Keratinocyte (primary cell): Measurements from ENCODE around the gene RASL10A. TPM values are rescaled to one million over a fixed set of nuclear protein-coding genes. Genes with fewer than 3 reads are reported as not detected.

ENCODE experiments used
- DNase-seq: peaks from one replicate; pipeline ENCODE4 v3.0.0-alpha.2; 2011; ENCODE audit warnings: low read depth, missing footprints, low spot score
- FAIRE-seq: peaks from 2 replicates; lab custom pipeline; 2011; peaks lifted over from hg19 to GRCh38; lab: Jason Lieb, UNC
- H2AFZ ChIP-seq: 2 replicates; pipeline ENCODE4 v1.6.0; 2012; ENCODE audit warnings: low read length, control low read depth, inconsistent platforms; ENCODE audit not compliant: control insufficient read depth
- H3K27ac ChIP-seq: 2 replicates; pipeline ENCODE4 v1.5.1; 2011; ENCODE audit warnings: low read length; ENCODE audit not compliant: control insufficient read depth, insufficient read depth
- H3K27me3 ChIP-seq: 3 replicates; pipeline ENCODE4 v1.6.0; 2011; ENCODE audit warnings: low read length; ENCODE audit not compliant: control insufficient read depth, insufficient read depth; ENCODE audit errors: extremely low read depth
- H3K36me3 ChIP-seq, 2 experiments: 2 replicates in 1 of 2; 3 replicates in 1 of 2; pipeline ENCODE4 v1.5.1; 2011; ENCODE audit warnings: low read length in 2 of 2, mild to moderate bottlenecking in 1 of 2; ENCODE audit not compliant: control insufficient read depth in 2 of 2, insufficient read depth in 2 of 2; ENCODE audit errors: extremely low read depth in 1 of 2
- H3K4me1 ChIP-seq: 3 replicates; pipeline ENCODE4 v1.5.1; 2011; ENCODE audit warnings: low read length; ENCODE audit not compliant: control insufficient read depth, insufficient read depth; ENCODE audit errors: extremely low read depth
- H3K4me2 ChIP-seq: 3 replicates; pipeline ENCODE4 v1.6.0; 2011; ENCODE audit warnings: low read depth, low read length; ENCODE audit not compliant: control insufficient read depth, insufficient read depth; ENCODE audit errors: extremely low read depth
- H3K4me3 ChIP-seq, 3 experiments: fragments of 200-600 bp in 1 of 3; sonication (generic) in 1 of 3; 2 replicates in 2 of 3; 3 replicates in 1 of 3; pipeline ENCODE4 v1.5.1; 2011 to 2016; ENCODE audit warnings: low read length in 3 of 3, mild to moderate bottlenecking in 3 of 3, control low read depth in 2 of 3, inconsistent platforms in 1 of 3, low read depth in 1 of 3, mixed read lengths in 1 of 3, mixed run types in 1 of 3, moderate library complexity in 1 of 3; ENCODE audit not compliant: control insufficient read depth in 2 of 3, insufficient read depth in 2 of 3; ENCODE audit errors: extremely low read depth in 1 of 3
- H3K79me2 ChIP-seq: 2 replicates; pipeline ENCODE4 v1.6.0; 2012; ENCODE audit warnings: low read length; ENCODE audit not compliant: control insufficient read depth, insufficient read depth
- H3K9ac ChIP-seq: 3 replicates; pipeline ENCODE4 v1.6.0; 2011; ENCODE audit warnings: low read length; ENCODE audit not compliant: control insufficient read depth, insufficient read depth; ENCODE audit errors: extremely low read depth
- H3K9me1 ChIP-seq: 3 replicates; pipeline ENCODE4 v1.6.0; 2011; ENCODE audit warnings: low read length; ENCODE audit not compliant: control insufficient read depth, insufficient read depth; ENCODE audit errors: extremely low read depth
- H3K9me3 ChIP-seq: 2 replicates; pipeline ENCODE4 v1.5.1; 2012; ENCODE audit warnings: low read depth, low read length; ENCODE audit not compliant: control insufficient read depth
- H4K20me1 ChIP-seq: 3 replicates; pipeline ENCODE4 v1.6.0; 2011; ENCODE audit warnings: low read length; ENCODE audit not compliant: control insufficient read depth, insufficient read depth; ENCODE audit errors: extremely low read depth
- EZH2 ChIP-seq: IDR thresholded peaks from one replicate; pipeline ENCODE4 v1.6.1; 2012; ENCODE audit warnings: inconsistent platforms, mild to moderate bottlenecking, low read length, moderate library complexity
- dilution Hi-C: fragments of 300-500 bp; cut with MboI; formaldehyde crosslinking; loops from one replicate; pipeline ENCODE4 v1.7.0; 2020; ENCODE audit warnings: low sequenced_read_pairs; ENCODE audit not compliant: extremely low pct_ligation_motif_present
- polyA plus RNA-seq, 5 experiments: library from polyadenylated mRNA; depleted of rRNA in 3 of 5; stranded (reverse) in 3 of 5; stranded (forward) in 1 of 5; unstranded in 1 of 5; fragments of >200 nt; gene quantifications; 1 replicate in 1 of 5; 2 replicates in 3 of 5; 3 replicates in 1 of 5; pipeline versions ENCODE4 v1.2.1 to v1.2.3, GENCODE V29; 2011 to 2012; ENCODE audit warnings: missing spikeins in 2 of 5, low read depth in 1 of 5, low replicate concordance in 1 of 5
- TF ChIP-seq, protein P1 (sequence below), 3 experiments: IDR thresholded peaks in 1 of 3; conservative IDR thresholded peaks in 1 of 3; optimal IDR thresholded peaks in 1 of 3; 2 replicates in 2 of 3; 3 replicates in 1 of 3; pipeline versions ENCODE3 to v1.5.1; 2011; ENCODE audit warnings: low read length in 3 of 3, mild to moderate bottlenecking in 3 of 3, moderate library complexity in 2 of 3, control low read depth in 1 of 3, inconsistent platforms in 1 of 3; ENCODE audit not compliant: insufficient read depth in 2 of 3; ENCODE audit errors: extremely low read depth in 1 of 3

The RASL10A gene
- polyA plus RNA-seq, 1 donor (not counting 4 experiments of a cell fraction or from before 2014, with no cell fraction given) = not detected

DNA sequence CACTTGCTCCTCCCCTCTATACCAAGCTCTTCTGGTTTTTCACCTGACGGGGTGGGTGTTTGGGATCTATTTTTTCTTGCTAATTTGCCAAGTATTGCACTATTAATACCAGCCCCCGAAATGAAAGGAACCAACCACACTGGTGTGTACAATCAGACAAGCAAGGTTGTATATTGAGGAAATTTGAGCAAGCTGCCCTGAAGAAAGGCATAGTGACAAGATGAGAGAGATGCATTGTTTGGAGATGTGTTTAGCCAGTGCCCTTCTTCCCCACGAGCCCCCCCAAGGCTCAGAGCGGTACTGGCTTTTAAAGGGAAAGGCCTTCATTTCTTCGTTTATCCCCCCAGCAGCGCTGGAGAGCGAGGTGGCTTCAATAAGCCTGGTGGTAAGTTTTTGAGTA, 24.3 kb downstream of the RASL10A start:
- no peak for FAIRE-seq
- no peaks in the 10 kb centered on the region for H3K9me1 ChIP-seq
- no peak overlapping the region for H3K4me2 ChIP-seq
- no peaks in the 10 kb centered on the region for H3K27me3 ChIP-seq
- dilution Hi-C loops = no loop called here
- no peaks in the 10 kb centered on the region for H3K9me3 ChIP-seq
- no peak overlapping the region for H3K4me3 ChIP-seq
- H2AFZ ChIP-seq = no peak overlapping the region
- DNase-seq = no peak
- peaks cover 5% of the 10 kb centered on the region for H4K20me1 ChIP-seq
- TF ChIP-seq EZH2 = no peak
- TF ChIP-seq, protein P1, sequence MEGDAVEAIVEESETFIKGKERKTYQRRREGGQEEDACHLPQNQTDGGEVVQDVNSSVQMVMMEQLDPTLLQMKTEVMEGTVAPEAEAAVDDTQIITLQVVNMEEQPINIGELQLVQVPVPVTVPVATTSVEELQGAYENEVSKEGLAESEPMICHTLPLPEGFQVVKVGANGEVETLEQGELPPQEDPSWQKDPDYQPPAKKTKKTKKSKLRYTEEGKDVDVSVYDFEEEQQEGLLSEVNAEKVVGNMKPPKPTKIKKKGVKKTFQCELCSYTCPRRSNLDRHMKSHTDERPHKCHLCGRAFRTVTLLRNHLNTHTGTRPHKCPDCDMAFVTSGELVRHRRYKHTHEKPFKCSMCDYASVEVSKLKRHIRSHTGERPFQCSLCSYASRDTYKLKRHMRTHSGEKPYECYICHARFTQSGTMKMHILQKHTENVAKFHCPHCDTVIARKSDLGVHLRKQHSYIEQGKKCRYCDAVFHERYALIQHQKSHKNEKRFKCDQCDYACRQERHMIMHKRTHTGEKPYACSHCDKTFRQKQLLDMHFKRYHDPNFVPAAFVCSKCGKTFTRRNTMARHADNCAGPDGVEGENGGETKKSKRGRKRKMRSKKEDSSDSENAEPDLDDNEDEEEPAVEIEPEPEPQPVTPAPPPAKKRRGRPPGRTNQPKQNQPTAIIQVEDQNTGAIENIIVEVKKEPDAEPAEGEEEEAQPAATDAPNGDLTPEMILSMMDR (optimal IDR thresholded peaks at IDR 0.05 in 1 of 3, IDR thresholded peaks at IDR 0.05 in 1 of 3, conservative IDR thresholded peaks at IDR 0.05 in 1 of 3; ENCODE audit: extremely low read depth in 1 of 3, insufficient read depth in 2 of 3, low read length in 3 of 3) = no peak
- H3K36me3 ChIP-seq = peaks cover 47 to 72% of the 10 kb centered on the region in 2 experiments
- H3K4me1 ChIP-seq = no peaks in the 10 kb centered on the region
- peaks cover 30% of the 10 kb centered on the region for H3K79me2 ChIP-seq
- H3K9ac ChIP-seq = no peak overlapping the region
- no peak overlapping the region for H3K27ac ChIP-seq

DNA sequence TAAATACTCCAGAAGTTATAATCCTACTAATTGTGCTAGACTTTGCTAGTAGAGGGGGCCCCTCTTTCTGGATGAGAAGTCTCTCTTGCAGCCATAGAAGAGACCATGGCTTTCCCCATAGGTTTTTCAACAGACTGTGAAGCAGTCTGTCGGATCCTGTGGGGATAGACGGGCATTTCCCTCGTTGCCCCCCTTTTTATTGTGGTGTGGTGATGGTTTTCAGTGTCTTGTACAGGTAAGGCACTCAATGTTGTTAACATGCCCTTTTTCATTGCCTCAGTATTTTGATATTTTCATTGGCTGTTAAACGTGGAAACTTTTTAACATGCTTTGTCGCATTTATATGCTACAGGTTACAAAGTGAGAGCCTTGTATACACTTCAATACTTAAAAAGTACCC, 25.4 kb downstream of the RASL10A start:
- no peaks in the 10 kb centered on the region for H3K9me3 ChIP-seq
- peaks cover 5% of the 10 kb centered on the region for H4K20me1 ChIP-seq
- no peak overlapping the region for H3K9ac ChIP-seq
- H3K4me2 ChIP-seq = no peak overlapping the region
- no peak for TF ChIP-seq EZH2
- TF ChIP-seq, protein P1 (optimal IDR thresholded peaks at IDR 0.05 in 1 of 3, IDR thresholded peaks at IDR 0.05 in 1 of 3, conservative IDR thresholded peaks at IDR 0.05 in 1 of 3; ENCODE audit: extremely low read depth in 1 of 3, insufficient read depth in 2 of 3, low read length in 3 of 3) = no peak
- peaks cover 46 to 67% of the 10 kb centered on the region in 2 experiments for H3K36me3 ChIP-seq
- no peak overlapping the region for H2AFZ ChIP-seq
- peaks cover 35% of the 10 kb centered on the region for H3K79me2 ChIP-seq
- dilution Hi-C loops = no loop called here
- no peaks in the 10 kb centered on the region for H3K4me1 ChIP-seq
- H3K27me3 ChIP-seq = no peaks in the 10 kb centered on the region
- no peak overlapping the region for H3K27ac ChIP-seq
- no peak overlapping the region for H3K4me3 ChIP-seq
- DNase-seq = no peak
- no peaks in the 10 kb centered on the region for H3K9me1 ChIP-seq
- no peak for FAIRE-seq
